ENCODE measurements around the gene TUBB2A.
"Not testable (repeated sequence)": the region's sequence is repeated elsewhere in the genome, so short reads cannot be mapped to it uniquely, and the experiment has no call there.

Gene TUBB2A

GRCh38 chr6:3181105-3181504 lies 23.8 kb upstream of the TUBB2A start:
- no peak for DNase-seq (ENCODE audit: low read depth, low spot score)

- not testable (repeated sequence) for DNase-seq (ENCODE audit: low read depth, low spot score)
Measured at GRCh38 chr6:3179945-3180344, 22.6 kb upstream of the TUBB2A start.

GRCh38 chr6:3178666-3179065 lies 21.3 kb upstream of the TUBB2A start:
- not testable (repeated sequence) for DNase-seq (ENCODE audit: low read depth, low spot score)

GRCh38 chr6:3176562-3177355 lies 19.4 kb upstream of the TUBB2A start:
- DNase-seq (ENCODE audit: low read depth, low spot score) = no peak

- no peak for DNase-seq (ENCODE audit: low read depth, low spot score)
Measured at GRCh38 chr6:3175715-3176402, 18.5 kb upstream of the TUBB2A start.

GRCh38 chr6:3173636-3174089 lies 16.3 kb upstream of the TUBB2A start:
- DNase-seq (ENCODE audit: low read depth, low spot score) = not testable (repeated sequence)

GRCh38 chr6:3172789-3173188 lies 15.4 kb upstream of the TUBB2A start:
- DNase-seq (ENCODE audit: low read depth, low spot score) = not testable (repeated sequence)

- not testable (repeated sequence) for DNase-seq (ENCODE audit: low read depth, low spot score)
Measured at GRCh38 chr6:3171313-3172175, 14.2 kb upstream of the TUBB2A start.

- DNase-seq (ENCODE audit: low read depth, low spot score) = not testable (repeated sequence)
Measured at GRCh38 chr6:3170676-3171075, 13.3 kb upstream of the TUBB2A start.

- DNase-seq (ENCODE audit: low read depth, low spot score) = not testable (repeated sequence)
Measured at GRCh38 chr6:3168046-3168445, 10.7 kb upstream of the TUBB2A start.

GRCh38 chr6:3166535-3167225 lies 9.3 kb upstream of the TUBB2A start:
- DNase-seq (ENCODE audit: low read depth, low spot score) = not testable (repeated sequence)

- DNase-seq (ENCODE audit: low read depth, low spot score) = peak; percentile 97
Measured at GRCh38 chr6:3165631-3166534, 8.5 kb upstream of the TUBB2A start.

GRCh38 chr6:3164388-3164787 lies 7.0 kb upstream of the TUBB2A start:
- no peak for DNase-seq (ENCODE audit: low read depth, low spot score)

GRCh38 chr6:3163248-3163594 lies 5.9 kb upstream of the TUBB2A start:
- no peak for DNase-seq (ENCODE audit: low read depth, low spot score)

- no peak for DNase-seq (ENCODE audit: low read depth, low spot score)
Measured at GRCh38 chr6:3162565-3163247, 5.4 kb upstream of the TUBB2A start.

- DNase-seq (ENCODE audit: low read depth, low spot score) = no peak
Measured at GRCh38 chr6:3162067-3162497, 4.7 kb upstream of the TUBB2A start.

GRCh38 chr6:3159805-3160781 lies 2.7 kb upstream of the TUBB2A start:
- DNase-seq (ENCODE audit: low read depth, low spot score) = no peak
